SK-N-SH treated with all-trans-retinoic acid at 6 μM for 48 hours (cell line): ENCODE results near the gene QSOX2.

Source experiments
- ATAC-seq: fragments of 200-7000 bp; cut with Tn5 transposase; 3 replicates; pipeline ENCODE4 v1.9.1; 2020; ENCODE audit warnings: mild to moderate bottlenecking, moderate library complexity
- ARNTL ChIP-seq: fragments of 450-650 bp; formaldehyde crosslinking; IDR thresholded peaks from 2 replicates; pipeline ENCODE4 v1.5.0; 2020; ENCODE audit warnings: low read depth, mild to moderate bottlenecking, moderate library complexity, borderline replicate concordance
- BACH2 ChIP-seq: fragments of 250-450 bp; sonication (Bioruptor Pico); IDR thresholded peaks from 2 replicates; pipeline ENCODE4 v1.9.0; 2021; ENCODE audit warnings: mild to moderate bottlenecking, borderline replicate concordance
- CREB5 ChIP-seq: fragments of 250-450 bp; sonication (Bioruptor Pico); IDR thresholded peaks from 2 replicates; pipeline ENCODE4 v1.5.1; 2020; ENCODE audit warnings: low read depth, mild to moderate bottlenecking, moderate library complexity
- CSDC2 ChIP-seq: fragments of 250-450 bp; sonication (Bioruptor Pico); IDR thresholded peaks from 2 replicates; pipeline ENCODE4 v1.5.0; 2020; ENCODE audit warnings: mild to moderate bottlenecking, moderate library complexity
- CSRNP3 ChIP-seq: fragments of 250-450 bp; sonication (Bioruptor Pico); IDR thresholded peaks from 2 replicates; pipeline ENCODE4 v1.5.1; 2021; ENCODE audit warnings: mild to moderate bottlenecking, moderate library complexity
- ESRRG ChIP-seq: fragments of 250-450 bp; sonication (Bioruptor Pico); IDR thresholded peaks from 2 replicates; pipeline ENCODE4 v1.6.1; 2021; ENCODE audit warnings: mild to moderate bottlenecking
- GLIS3 ChIP-seq: fragments of 250-450 bp; sonication (Bioruptor Pico); IDR thresholded peaks from 2 replicates; pipeline ENCODE4 v1.5.0; 2020; ENCODE audit warnings: mild to moderate bottlenecking, moderate library complexity
- ISL1 ChIP-seq: fragments of 250-450 bp; sonication (Bioruptor Pico); IDR thresholded peaks from 2 replicates; pipeline ENCODE4 v2.1.2; 2022; ENCODE audit warnings: mild to moderate bottlenecking, moderate library complexity
- RARB ChIP-seq: fragments of 250-450 bp; sonication (Bioruptor Pico); IDR thresholded peaks from 2 replicates; pipeline ENCODE4 v1.8.0; 2021; ENCODE audit warnings: mild to moderate bottlenecking, moderate library complexity
- SNAI2 ChIP-seq: fragments of 250-450 bp; sonication (Bioruptor Pico); IDR thresholded peaks from 2 replicates; pipeline ENCODE4 v1.5.0; 2020; ENCODE audit warnings: mild to moderate bottlenecking, moderate library complexity
- TOX ChIP-seq: fragments of 250-450 bp; sonication (Bioruptor Pico); IDR thresholded peaks from 2 replicates; pipeline ENCODE4 v1.8.0; 2021; ENCODE audit warnings: mild to moderate bottlenecking, moderate library complexity, borderline replicate concordance
- TSHZ2 ChIP-seq: fragments of 250-450 bp; sonication (Bioruptor Pico); IDR thresholded peaks from 2 replicates; pipeline ENCODE4 v1.5.0; 2020; ENCODE audit warnings: mild to moderate bottlenecking, moderate library complexity
- ZC3H10 ChIP-seq: fragments of 250-450 bp; sonication (Bioruptor Pico); IDR thresholded peaks from 2 replicates; pipeline ENCODE4 v1.5.1; 2021; ENCODE audit warnings: mild to moderate bottlenecking, moderate library complexity
- ZFP3 ChIP-seq: fragments of 250-450 bp; sonication (Bioruptor Pico); IDR thresholded peaks from 2 replicates; pipeline ENCODE4 v1.5.0; 2020; ENCODE audit warnings: mild to moderate bottlenecking, moderate library complexity
- ZFP30 ChIP-seq: fragments of 450-650 bp; formaldehyde crosslinking; IDR thresholded peaks from 2 replicates; pipeline ENCODE4 v1.5.0; 2022; ENCODE audit warnings: mild to moderate bottlenecking, moderate library complexity
- ZNF565 ChIP-seq: fragments of 450-650 bp; formaldehyde crosslinking; conservative IDR thresholded peaks from 2 replicates; pipeline ENCODE4 v1.5.0; 2020; ENCODE audit warnings: low read depth, mild to moderate bottlenecking, moderate library complexity
- ZNF70 ChIP-seq: fragments of 450-650 bp; formaldehyde crosslinking; IDR thresholded peaks from 2 replicates; pipeline ENCODE4 v1.5.0; 2020; ENCODE audit warnings: mild to moderate bottlenecking, moderate library complexity
- ZNF8 ChIP-seq: fragments of 450-650 bp; formaldehyde crosslinking; IDR thresholded peaks from 2 replicates; pipeline ENCODE4 v1.5.0; 2020; ENCODE audit warnings: mild to moderate bottlenecking, moderate library complexity
- TF ChIP-seq, protein P1 (sequence below): fragments of 250-450 bp; sonication (Bioruptor Pico); IDR thresholded peaks from 2 replicates; pipeline ENCODE4 v1.8.0; 2021; ENCODE audit warnings: low read depth, mild to moderate bottlenecking, moderate library complexity, borderline replicate concordance

The QSOX2 gene

DNA sequence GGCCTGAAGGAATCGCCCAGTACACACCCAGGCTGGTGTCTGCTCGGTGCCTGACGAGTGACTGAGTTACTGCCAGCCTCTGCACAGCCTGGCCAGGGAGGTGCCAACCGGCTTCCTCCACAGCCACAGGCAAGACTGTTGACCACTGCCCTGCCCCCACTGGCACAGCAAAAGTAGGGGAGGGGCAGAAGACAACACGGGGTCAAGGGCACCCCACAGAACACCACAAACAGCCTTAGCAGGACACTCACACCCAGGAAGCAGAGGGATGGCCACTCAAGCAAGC is 40.0 kb downstream of the QSOX2 start (continued):
- TF ChIP-seq CSRNP3 (CRISPR knock-in tag), result no peak

GRCh38 chr9:136204838-136205706 is 40.5 kb downstream of the QSOX2 start, which contains the start of gene LHX3:
Gene LHX3 (minus strand): TSS chr9:136205128. CDS start chr9:136205012, 116 bp downstream.
- TF ChIP-seq SNAI2 (CRISPR knock-in tag) (no peak), RARB (CRISPR knock-in tag) (no peak), ZNF8 (no peak), TSHZ2 (CRISPR knock-in tag) (no peak), ZNF70 (CRISPR knock-in tag) (no peak), BACH2 (CRISPR knock-in tag) (no peak)
- ATAC-seq, result no peak

- no peak for TF ChIP-seq GLIS3 (CRISPR knock-in tag)
- TF ChIP-seq ZC3H10 (CRISPR knock-in tag), result no peak
- TF ChIP-seq RARB (CRISPR knock-in tag), result no peak
- TF ChIP-seq ZFP3 (CRISPR knock-in tag), result no peak
- no peak for TF ChIP-seq ZNF70 (CRISPR knock-in tag)
- no peak for TF ChIP-seq CREB5 (CRISPR knock-in tag)
- TF ChIP-seq CSRNP3 (CRISPR knock-in tag), result no peak
- no peak for TF ChIP-seq ZNF565 (CRISPR knock-in tag)
- no peak for TF ChIP-seq CSDC2 (CRISPR knock-in tag)
- TF ChIP-seq TSHZ2 (CRISPR knock-in tag), result no peak
- TF ChIP-seq ESRRG, result no peak
- TF ChIP-seq ARNTL (CRISPR knock-in tag), result no peak
- TF ChIP-seq, protein P1, sequence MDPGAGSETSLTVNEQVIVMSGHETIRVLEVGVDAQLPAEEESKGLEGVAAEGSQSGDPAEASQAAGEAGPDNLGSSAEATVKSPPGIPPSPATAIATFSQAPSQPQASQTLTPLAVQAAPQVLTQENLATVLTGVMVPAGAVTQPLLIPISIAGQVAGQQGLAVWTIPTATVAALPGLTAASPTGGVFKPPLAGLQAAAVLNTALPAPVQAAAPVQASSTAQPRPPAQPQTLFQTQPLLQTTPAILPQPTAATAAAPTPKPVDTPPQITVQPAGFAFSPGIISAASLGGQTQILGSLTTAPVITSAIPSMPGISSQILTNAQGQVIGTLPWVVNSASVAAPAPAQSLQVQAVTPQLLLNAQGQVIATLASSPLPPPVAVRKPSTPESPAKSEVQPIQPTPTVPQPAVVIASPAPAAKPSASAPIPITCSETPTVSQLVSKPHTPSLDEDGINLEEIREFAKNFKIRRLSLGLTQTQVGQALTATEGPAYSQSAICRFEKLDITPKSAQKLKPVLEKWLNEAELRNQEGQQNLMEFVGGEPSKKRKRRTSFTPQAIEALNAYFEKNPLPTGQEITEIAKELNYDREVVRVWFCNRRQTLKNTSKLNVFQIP (CRISPR knock-in tag), result no peak
- no peak for TF ChIP-seq TOX
- no peak for TF ChIP-seq BACH2 (CRISPR knock-in tag)
- TF ChIP-seq ZFP30 (CRISPR knock-in tag), result no peak
- no peak for TF ChIP-seq ISL1 (CRISPR knock-in tag)
These were observed 41.3 kb downstream of the QSOX2 start for GRCh38 chr9:136204145-136204805.

More at GRCh38 chr9:136204145-136204805, 41.3 kb downstream of the QSOX2 start:
- peak; percentile 14; the same call in 2 of the 3 replicates for ATAC-seq
